GM03348 (cell line): ENCODE data around the gene CEP170B.
A peak's percentile ranks its signal among the peaks of the same experiment; 100 is the strongest.

Experiments used
- DNase-seq: peaks from one replicate; pipeline ENCODE4 v3.0.0; 2012; ENCODE audit warnings: low spot score

Gene CEP170B

GRCh38 chr14:104868060-104868740 lies 3.1 kb downstream of the CEP170B start:
- no peak for DNase-seq

GRCh38 chr14:104868811-104869572 lies 3.9 kb downstream of the CEP170B start:
- no peak for DNase-seq

DNA sequence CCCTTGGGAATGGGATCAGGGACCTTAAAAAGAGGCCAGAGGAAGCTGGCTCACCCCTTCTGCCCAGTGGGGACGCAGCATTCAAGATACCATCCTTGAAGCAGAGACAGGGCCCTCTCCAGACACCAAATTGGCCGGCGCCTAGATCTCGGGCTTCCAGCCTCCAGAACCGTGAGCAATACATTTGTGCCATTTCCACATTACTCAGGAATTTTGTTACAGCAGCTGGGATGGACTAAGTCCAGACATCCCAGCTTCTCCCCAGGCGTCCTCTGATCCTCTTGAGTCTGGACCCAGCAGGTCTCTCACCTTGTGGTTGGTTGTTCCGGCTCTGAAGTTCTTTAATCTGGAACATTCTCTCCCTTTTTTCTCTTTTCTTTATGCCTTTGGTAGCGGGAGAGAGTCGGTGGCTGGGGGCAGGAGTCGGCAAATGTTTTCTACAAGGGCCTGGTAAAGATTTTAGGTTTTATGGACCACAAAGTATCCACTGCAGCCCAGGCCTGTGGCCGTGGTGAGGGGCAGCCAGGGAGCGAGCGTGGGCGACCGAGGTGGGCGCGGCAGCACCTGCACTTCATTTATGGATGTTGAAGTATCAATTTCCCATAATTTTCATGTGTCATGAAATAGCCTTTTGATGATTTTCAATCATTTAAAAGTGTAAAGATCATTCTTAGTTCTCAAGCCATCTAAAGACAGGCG lies 4.8 kb downstream of the CEP170B start:
- DNase-seq = no peak

GRCh38 chr14:104870368-104871144 lies 5.5 kb downstream of the CEP170B start:
- DNase-seq = no peak

GRCh38 chr14:104871145-104871655 lies 6.1 kb downstream of the CEP170B start:
- DNase-seq = no peak

DNA sequence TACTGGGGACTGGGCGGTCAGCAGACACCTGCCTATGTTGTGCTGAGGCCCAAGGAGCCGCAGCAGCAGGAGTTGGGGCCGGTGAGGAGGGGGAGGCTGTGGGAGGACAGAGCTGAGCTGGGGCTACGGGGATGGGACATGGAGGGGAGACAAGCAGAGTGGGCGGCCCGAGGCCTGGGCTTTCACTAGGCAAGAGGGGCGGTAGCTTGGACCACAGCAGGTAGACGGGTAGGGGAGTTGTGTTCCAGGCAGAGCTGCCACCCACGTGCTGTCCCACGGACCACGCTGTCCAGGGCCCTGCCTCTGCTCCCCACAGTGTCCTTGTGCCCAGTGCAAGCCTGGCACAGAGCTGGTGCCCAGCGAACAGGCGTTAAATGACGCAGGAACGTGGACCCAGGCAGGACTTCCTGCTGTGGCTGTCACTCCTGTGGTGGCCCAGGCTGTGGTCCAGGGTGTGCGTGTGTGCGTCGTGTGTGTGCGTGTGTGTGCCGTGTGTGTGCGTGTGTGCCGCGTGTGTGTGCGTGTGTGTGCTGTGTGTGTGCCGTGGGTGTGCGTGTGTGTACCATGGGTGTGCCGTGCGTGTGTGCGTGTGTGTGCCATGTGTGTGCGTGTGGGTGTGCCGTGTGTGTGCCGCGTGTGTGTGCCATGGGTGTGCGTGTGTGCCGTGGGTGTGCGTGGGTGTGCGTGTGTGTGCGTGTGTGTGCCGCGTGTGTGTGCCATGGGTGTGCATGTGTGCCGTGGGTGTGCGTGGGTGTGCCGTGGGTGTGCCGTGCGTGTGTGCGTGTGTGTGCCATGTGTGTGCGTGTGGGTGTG lies 6.8 kb downstream of the CEP170B start:
- no peak for DNase-seq

DNA sequence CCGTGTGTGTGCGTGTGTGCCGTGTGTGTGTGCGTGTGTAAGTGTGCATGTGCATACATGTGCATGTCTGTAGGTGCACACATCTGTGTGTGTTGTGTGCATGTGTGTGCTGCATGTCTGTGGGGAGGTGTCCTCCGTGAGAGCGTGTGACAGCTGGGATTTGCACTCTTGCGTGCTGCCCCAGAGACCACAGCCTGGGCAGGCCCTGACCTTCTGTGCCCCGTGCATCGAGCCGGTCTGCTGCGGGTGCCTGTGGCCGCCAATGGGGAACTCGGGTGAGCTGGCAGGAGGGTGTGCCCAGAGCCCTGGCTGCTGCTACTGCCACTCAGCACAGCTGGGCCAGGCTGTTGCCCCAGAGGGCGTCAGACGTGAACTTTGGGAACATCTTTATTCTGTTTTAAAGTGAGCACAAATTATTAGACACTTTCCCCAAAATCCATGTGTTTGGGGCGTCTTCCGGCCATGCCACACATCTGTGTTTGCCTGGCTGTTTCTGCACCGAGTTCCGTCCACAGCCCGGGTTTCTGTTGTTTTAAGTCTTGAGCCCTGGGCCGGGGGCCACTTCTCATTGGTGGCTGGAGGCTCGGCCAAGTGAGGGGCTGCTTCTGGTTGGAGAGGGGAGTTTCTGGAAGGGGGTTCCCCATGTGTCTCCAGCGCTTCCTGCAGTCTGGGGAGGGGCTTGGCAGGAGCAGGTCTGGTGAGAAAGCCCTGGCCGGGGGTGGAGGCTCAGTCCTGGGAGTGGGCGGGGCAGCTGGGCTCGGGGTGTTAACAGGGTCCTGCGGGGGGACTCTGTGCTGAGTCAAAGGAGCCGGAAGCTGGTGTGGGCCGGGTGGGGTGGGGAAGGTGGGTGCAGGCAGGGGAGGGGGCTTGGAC lies 7.6 kb downstream of the CEP170B start:
- DNase-seq = peak; percentile 80

DNA sequence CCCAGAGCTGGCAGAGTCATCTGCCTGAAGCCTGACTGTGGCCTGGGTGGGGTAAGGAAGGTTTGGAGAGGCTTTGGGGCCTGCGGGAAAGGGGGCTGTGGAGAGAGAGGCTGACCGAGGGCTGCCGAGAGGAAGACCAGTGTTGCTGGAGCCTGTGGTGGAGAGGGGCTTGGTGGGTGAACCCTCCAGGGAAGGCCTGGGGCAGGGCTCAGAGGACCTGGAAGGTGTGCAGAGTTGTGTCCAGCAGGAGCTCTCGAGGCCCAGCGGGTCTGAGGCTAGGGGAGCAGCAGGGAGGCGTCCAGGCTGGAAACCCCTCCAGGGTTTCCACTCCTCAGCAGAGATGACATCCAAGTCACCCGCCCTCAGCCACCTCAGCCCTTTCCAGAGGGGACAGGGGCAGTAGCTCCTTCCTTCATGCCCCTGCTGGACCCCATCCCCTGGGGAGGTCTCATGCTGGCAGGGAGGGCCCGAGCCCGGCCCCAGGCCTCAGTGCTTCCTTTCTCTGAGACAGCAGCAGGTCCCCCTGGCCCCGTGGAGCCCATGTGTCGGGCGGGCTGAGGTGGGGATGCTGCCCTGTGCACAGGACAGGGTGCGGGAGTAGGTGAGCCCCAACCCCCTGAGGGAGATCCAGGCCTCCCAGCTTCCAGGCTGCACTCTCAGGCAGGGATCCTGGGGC lies 8.4 kb downstream of the CEP170B start:
- DNase-seq = no peak

GRCh38 chr14:104874110-104874531 lies 9.1 kb downstream of the CEP170B start:
- DNase-seq = no peak

DNA sequence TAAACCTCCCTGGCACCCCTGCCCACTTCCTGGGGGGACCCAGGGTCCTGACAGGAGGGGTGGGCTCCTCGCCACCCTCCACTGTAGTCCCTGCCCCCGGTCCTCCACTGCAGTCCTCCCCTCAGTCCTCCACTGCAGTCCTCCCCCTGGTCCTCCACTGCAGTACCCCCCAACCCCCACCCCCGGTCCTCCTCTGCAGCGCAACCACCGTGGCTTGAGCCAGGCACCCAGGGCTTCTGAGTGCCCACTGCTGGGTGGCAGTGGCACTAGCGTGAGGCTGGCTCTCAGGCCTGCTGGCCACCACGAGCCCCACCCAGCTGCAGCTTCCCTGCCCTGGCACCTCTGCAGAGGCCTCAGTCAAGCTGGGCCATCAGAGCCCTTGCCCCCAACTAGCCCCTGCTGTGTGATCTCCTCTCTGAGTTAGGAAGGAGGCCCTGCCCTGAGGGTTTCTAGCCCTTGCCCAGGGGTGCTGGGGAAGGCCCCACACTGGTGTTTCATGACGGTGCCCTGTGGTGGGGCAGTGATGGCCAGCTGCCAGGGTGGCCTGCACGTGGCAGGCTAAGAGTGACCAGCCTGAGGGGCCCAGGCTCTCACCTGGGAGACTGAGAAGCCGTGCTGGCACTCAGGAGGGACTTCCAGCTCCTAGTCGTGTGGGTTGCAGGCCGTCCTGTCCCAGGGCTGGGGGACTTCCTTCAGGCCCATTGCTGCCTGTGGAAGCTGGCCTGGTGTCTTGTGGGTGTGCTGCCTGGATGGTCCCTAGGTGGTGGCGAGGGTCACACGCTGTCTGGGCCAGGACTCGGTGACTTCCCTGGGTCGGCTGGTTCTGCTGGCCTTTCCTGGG lies 9.7 kb downstream of the CEP170B start:
- no peak for DNase-seq

GRCh38 chr14:104875412-104875751 lies 10.3 kb downstream of the CEP170B start:
- DNase-seq = no peak

DNA sequence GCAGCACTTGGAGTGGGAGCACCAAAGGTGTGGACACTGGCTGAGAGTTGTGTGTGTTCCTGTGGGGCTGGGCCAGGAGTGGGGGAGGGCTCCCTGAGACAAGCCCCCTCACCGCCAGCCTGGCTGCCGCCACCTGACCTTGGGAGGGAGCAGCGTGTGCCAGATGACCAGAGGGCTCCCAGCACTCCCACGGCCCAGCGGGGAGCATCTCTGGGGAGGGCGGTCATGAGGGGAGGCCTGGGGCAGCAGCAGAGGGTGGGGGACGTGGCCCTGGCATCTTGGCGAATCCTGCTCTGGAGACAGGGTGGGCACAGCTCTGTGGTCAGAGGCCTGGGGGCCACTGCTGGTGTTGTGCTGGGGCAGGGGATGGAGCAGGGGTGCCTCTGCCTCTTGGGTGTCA lies 10.7 kb downstream of the CEP170B start:
- no peak for DNase-seq

- DNase-seq = peak; percentile 86
These were observed 11.2 kb downstream of the CEP170B start for GRCh38 chr14:104876251-104876699.

DNA sequence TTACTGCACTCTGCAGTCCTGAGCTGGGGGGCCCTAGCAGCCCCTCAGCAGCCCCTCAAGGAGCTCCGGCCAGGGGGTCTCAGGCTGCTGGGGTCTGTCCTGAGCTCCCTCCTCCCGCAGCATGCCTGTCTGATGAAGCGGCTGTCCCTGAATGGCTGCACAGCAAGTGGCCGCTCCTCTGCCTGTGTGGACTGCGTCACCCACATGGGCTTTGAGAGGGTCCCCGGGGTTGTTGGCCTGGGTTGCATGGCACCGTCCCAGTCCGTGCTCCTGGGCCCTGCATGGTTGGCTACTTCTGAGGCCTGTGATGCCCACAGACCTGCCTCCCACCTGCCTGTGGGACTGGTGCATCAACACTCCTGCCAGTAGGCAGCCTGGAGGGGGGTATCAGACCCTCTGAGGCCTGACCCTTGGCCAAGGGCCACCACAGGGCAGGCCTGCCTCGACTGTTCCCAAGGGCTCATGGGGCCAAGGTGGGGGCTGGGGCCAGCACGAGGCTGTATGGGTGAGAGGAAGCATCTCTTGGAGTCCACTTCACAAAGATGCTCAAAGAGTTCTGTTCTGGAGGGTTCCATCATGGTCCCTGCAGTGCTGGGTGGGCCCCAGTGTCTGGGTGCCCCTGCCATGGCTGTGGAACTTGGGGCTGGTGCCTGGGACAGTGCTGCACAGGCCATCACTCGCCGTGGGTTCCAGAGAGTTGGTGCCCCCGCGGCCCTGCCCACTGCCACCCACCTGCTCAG lies 12.2 kb downstream of the CEP170B start:
- no peak for DNase-seq

GRCh38 chr14:104877806-104878550 lies 12.9 kb downstream of the CEP170B start:
- no peak for DNase-seq

- no peak for DNase-seq
These were observed 13.5 kb downstream of the CEP170B start for GRCh38 chr14:104878582-104878981.
